CD4-positive, alpha-beta T cell (primary cell): ENCODE data around the gene DCLK1. TPM values are rescaled to one million over a fixed set of nuclear protein-coding genes. Genes with fewer than 3 reads are reported as not detected.

Experiments
- ATAC-seq: fragments of 200-7000 bp; cut with Tn5 transposase; one replicate; pipeline ENCODE4 v1.10.0; 2022; ENCODE audit warnings: mild to moderate bottlenecking; ENCODE audit not compliant: poor library complexity
- CTCF ChIA-PET: fragments of 350-600 bp; sonication (Branson Sonifier 250); formaldehyde crosslinking; loops from one replicate; lab custom pipeline; 2021; ENCODE audit warnings: antibody characterized with exemption, inconsistent platforms; lab: Charles Lee
- POLR2A ChIA-PET: fragments of 350-600 bp; sonication (Branson Sonifier 250); formaldehyde crosslinking; loops from one replicate; lab custom pipeline; 2021; ENCODE audit warnings: antibody characterized with exemption, inconsistent platforms; lab: Charles Lee
- DNase-seq, 14 experiments: peaks; one replicate each; pipeline ENCODE4 v3.0.0-alpha.2; 2013 to 2020; ENCODE audit warnings: mixed read lengths in 2 of 14
- H3K27ac ChIP-seq, 2 donors: one replicate each; pipeline versions ENCODE4 v1.5.1 to v1.7.0; 2013; ENCODE audit warnings: low read length in 2 of 2, low read depth in 1 of 2, mild to moderate bottlenecking in 1 of 2
- H3K27me3 ChIP-seq, 2 experiments: 1 replicate in 1 of 2; 2 replicates in 1 of 2; pipeline versions ENCODE4 v1.6.1 to v1.7.0; 2013; ENCODE audit warnings: low read length in 2 of 2, control low read depth in 1 of 2, mild to moderate bottlenecking in 1 of 2, moderate library complexity in 1 of 2; ENCODE audit not compliant: insufficient read depth in 2 of 2, control insufficient read depth in 1 of 2
- H3K36me3 ChIP-seq: one replicate; pipeline ENCODE4 v1.6.1; 2013; ENCODE audit warnings: low read length, control low read depth; ENCODE audit not compliant: insufficient read depth
- H3K4me1 ChIP-seq: one replicate; pipeline ENCODE4 v1.6.1; 2013; ENCODE audit warnings: low read length, control low read depth; ENCODE audit not compliant: insufficient read depth
- H3K4me3 ChIP-seq: one replicate; pipeline ENCODE4 v1.5.1; 2013; ENCODE audit warnings: mild to moderate bottlenecking, low read length, moderate library complexity
- H3K9me3 ChIP-seq, 2 experiments: 1 replicate in 1 of 2; 2 replicates in 1 of 2; pipeline versions ENCODE4 v1.6.1 to v1.7.0; 2013; ENCODE audit warnings: low read length in 2 of 2, mild to moderate bottlenecking in 2 of 2, control low read depth in 1 of 2, moderate library complexity in 1 of 2; ENCODE audit not compliant: control insufficient read depth in 1 of 2, insufficient read depth in 1 of 2
- H3K27ac Mint-ChIP-seq: one replicate; pipeline ENCODE4 v1.8.0; 2020; ENCODE audit warnings: mixed read lengths
- H3K27me3 Mint-ChIP-seq: one replicate; pipeline ENCODE4 v1.8.0; 2021; ENCODE audit warnings: mixed read lengths
- H3K36me3 Mint-ChIP-seq: one replicate; pipeline ENCODE4 v1.8.0; 2021; ENCODE audit warnings: low read depth, mixed read lengths
- H3K4me1 Mint-ChIP-seq: one replicate; pipeline ENCODE4 v1.8.0; 2021; ENCODE audit warnings: low read depth, mixed read lengths
- H3K4me3 Mint-ChIP-seq: one replicate; pipeline ENCODE4 v1.8.0; 2020; ENCODE audit warnings: mild to moderate bottlenecking, mixed read lengths
- H3K9me3 Mint-ChIP-seq: one replicate; pipeline ENCODE4 v1.8.0; 2020; ENCODE audit warnings: mixed read lengths
- CTCF ChIP-seq: fragments of 200-600 bp; IDR thresholded peaks from one replicate; pipeline ENCODE4 v1.8.0; 2022; ENCODE audit warnings: antibody characterized with exemption, mild to moderate bottlenecking
- intact Hi-C, 2 experiments: fragments of 100-400 bp; cut with DNase I in 1 of 2; cut with micrococcal nuclease in 1 of 2; formaldehyde crosslinking; loops; one replicate each; pipeline versions ENCODE4 v1.15.1 to v1.9.0; 2023 to 2025; cut with DNase I, micrococcal nuclease
- total RNA-seq, 174 experiments: library from RNA in 2 of 174; stranded (reverse) in 2 of 174; gene quantifications; one replicate each; pipeline ENCODE4 v1.2.3 and lab custom pipeline; 2021 to 2026

Gene DCLK1
- total RNA-seq, 2 experiments from 2014 or later: not detected

GRCh38 chr13:35855531-35856019 is 275.6 kb downstream of the DCLK1 start:
- DNase-seq (no peak), ATAC-seq (no peak)
- TF ChIP-seq CTCF: no peak
- POLR2A ChIA-PET: no interaction called here
- no peaks in the 10 kb centered on the region for H3K27me3 ChIP-seq
- H3K27ac Mint-ChIP-seq: no peak overlapping the region
- H3K9me3 Mint-ChIP-seq: peaks cover 3% of the 10 kb centered on the region
- no peak overlapping the region for H3K4me3 ChIP-seq
- CTCF ChIA-PET: no interaction called here
- H3K4me1 ChIP-seq: no peaks in the 10 kb centered on the region
- intact Hi-C loops: no loop called here
- no peaks in the 10 kb centered on the region for H3K36me3 ChIP-seq
- H3K9me3 ChIP-seq: peaks cover 0 to 1% of the 10 kb centered on the region in 2 experiments
- H3K4me1 Mint-ChIP-seq: no peaks in the 10 kb centered on the region
- H3K27me3 Mint-ChIP-seq: peaks cover 38% of the 10 kb centered on the region
- no peak overlapping the region for H3K4me3 Mint-ChIP-seq
- H3K36me3 Mint-ChIP-seq: no peaks in the 10 kb centered on the region
- no peak overlapping the region for H3K27ac ChIP-seq

DNA sequence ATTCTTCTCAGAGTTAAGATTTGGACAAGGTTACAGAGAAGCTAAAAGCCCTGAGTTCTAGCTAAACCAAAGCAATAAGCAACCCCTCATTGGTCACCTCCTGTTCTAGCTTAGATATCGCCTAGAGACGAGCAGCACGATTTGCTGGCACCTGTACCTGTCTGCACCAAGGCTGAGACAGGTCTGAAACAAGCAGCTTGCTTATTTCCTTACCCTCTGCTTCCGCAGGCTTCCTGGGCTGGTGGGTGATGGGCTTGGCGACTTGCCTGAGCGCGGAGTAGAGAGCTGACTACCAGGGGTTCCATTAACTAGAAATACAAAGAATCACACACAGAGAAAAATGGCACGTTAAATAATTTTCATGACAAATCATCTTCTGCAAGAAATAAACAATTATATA is 276.9 kb downstream of the DCLK1 start:
- Mint-ChIP-seq H3K4me1 (no peaks in the 10 kb centered on the region), H3K9me3 (peaks cover 3% of the 10 kb centered on the region), H3K36me3 (no peaks in the 10 kb centered on the region), H3K4me3 (no peak overlapping the region), H3K27ac (no peak overlapping the region), H3K27me3 (peaks cover 38% of the 10 kb centered on the region)
- Histone ChIP-seq H3K4me3 (no peak overlapping the region), H3K9me3 (no peaks in the 10 kb centered on the region), H3K27ac (no peak overlapping the region), H3K27me3 (no peaks in the 10 kb centered on the region), H3K36me3 (no peaks in the 10 kb centered on the region), H3K4me1 (no peaks in the 10 kb centered on the region)
- intact Hi-C loops: no loop called here
- no peak for TF ChIP-seq CTCF
- DNase-seq (no peak), ATAC-seq (no peak)
- CTCF ChIA-PET: no interaction called here
- POLR2A ChIA-PET: no interaction called here

DNA sequence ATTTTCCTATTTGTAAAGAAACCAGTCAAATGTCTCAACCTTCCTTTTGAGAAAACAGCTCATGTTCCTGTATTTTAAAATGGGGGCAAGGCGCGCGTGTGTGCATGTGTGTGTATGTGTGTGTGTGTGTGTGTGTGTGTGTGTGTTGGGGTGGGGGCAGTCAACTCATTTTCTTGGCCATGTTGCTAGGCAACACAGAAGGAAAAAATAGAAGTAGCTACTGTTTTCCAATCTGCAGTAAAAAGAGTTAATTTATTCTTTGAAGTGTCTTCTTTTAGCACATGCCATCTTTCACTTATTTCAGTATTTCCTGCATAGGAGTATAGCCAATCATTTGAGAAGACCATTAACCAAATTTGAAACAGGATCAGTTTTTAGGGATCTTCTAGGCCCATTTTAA is 279.3 kb downstream of the DCLK1 start:
- ChIA-PET POLR2A (no interaction called here), CTCF (no interaction called here)
- Mint-ChIP-seq H3K4me1 (no peaks in the 10 kb centered on the region), H3K36me3 (no peaks in the 10 kb centered on the region), H3K4me3 (no peak overlapping the region), H3K9me3 (no peaks in the 10 kb centered on the region), H3K27me3 (peaks cover 28% of the 10 kb centered on the region), H3K27ac (no peak overlapping the region)
- ATAC-seq (no peak), DNase-seq (no peak)
- intact Hi-C loops: no loop called here
- Histone ChIP-seq H3K4me1 (no peaks in the 10 kb centered on the region), H3K9me3 (no peaks in the 10 kb centered on the region), H3K4me3 (no peak overlapping the region), H3K36me3 (no peaks in the 10 kb centered on the region), H3K27ac (no peak overlapping the region), H3K27me3 (no peaks in the 10 kb centered on the region)
- no peak for TF ChIP-seq CTCF
